GM21529 (cell line): ENCODE data around the gene SPDL1.

ENCODE experiments used
- ATAC-seq: cut with Tn5 transposase; IDR thresholded peaks from one replicate; pipeline ENCODE4 v1.9.1; 2021; ENCODE audit not compliant: unreplicated experiment

SPDL1 gene, protein sequence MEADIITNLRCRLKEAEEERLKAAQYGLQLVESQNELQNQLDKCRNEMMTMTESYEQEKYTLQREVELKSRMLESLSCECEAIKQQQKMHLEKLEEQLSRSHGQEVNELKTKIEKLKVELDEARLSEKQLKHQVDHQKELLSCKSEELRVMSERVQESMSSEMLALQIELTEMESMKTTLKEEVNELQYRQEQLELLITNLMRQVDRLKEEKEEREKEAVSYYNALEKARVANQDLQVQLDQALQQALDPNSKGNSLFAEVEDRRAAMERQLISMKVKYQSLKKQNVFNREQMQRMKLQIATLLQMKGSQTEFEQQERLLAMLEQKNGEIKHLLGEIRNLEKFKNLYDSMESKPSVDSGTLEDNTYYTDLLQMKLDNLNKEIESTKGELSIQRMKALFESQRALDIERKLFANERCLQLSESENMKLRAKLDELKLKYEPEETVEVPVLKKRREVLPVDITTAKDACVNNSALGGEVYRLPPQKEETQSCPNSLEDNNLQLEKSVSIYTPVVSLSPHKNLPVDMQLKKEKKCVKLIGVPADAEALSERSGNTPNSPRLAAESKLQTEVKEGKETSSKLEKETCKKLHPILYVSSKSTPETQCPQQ

GRCh38 chr5:169583424-169584220 is at the start of gene SPDL1:
Gene SPDL1, plus strand, starts transcription at chr5:169583773. Its CDS starts 4,644 bp downstream, at chr5:169588417.
- ATAC-seq, result peak; percentile 90

- ATAC-seq, result no peak
These were observed 49.2 kb upstream of the SPDL1 start for GRCh38 chr5:169534311-169534880.

- no peak for ATAC-seq
These were observed 48.6 kb upstream of the SPDL1 start for GRCh38 chr5:169534939-169535338.

GRCh38 chr5:169538944-169539343 is 44.6 kb upstream of the SPDL1 start:
- no peak for ATAC-seq

DNA sequence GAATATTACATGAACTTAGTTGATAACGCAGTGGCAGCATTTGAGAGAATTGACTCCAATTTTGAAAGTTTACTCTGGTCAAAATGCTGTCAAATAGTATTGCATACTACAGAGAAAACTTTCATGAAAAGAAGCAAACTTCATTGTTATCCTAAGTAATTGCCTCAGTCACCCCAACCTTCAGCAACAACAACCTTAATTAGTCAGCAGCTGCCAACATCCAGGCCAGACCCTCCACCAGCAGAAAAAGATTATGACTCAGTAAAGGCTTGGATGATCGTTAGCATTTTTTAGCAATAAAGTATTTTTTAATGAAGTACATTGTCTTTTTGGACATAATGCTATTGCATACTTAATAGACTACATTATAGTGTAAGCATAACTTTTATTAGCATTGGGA is 40.8 kb upstream of the SPDL1 start:
- no peak for ATAC-seq

GRCh38 chr5:169544264-169544950 is 39.2 kb upstream of the SPDL1 start:
- no peak for ATAC-seq

GRCh38 chr5:169545762-169546161 is 37.8 kb upstream of the SPDL1 start:
- ATAC-seq, result peak; percentile 69

GRCh38 chr5:169546346-169546745 is 37.2 kb upstream of the SPDL1 start:
- ATAC-seq, result no peak

GRCh38 chr5:169547508-169547907 is 36.1 kb upstream of the SPDL1 start:
- no peak for ATAC-seq

GRCh38 chr5:169548315-169548714 is 35.3 kb upstream of the SPDL1 start:
- ATAC-seq, result no peak

DNA sequence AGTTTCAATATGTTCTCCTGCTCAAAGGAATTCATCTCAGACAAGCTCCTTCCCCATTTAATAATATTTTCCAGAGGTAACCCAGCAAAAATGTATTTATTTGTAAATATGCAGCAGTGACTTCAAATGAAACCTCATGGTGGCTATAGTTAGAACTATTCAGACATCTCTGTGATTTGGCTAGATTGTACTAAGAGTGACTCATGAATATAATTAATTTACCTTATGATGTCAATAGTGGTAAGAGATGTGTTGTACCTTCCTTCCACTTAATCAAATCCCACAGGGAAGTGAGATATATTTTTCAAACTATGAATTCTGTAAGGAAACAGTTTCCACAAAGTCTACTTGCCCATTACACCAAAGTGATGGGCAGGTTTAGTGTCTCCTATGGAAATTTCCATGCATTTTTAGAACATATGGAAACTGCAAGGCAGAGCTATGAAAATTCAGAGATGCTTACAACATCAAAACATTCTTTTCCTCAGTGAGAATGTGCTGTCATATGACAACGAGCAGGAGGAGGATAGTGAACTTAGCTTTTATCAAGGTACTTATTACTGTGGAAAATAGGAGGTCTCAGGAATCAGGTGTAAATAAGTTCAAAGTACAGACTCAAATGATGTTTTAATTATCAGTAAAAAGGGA is 34.0 kb upstream of the SPDL1 start:
- no peak for ATAC-seq

DNA sequence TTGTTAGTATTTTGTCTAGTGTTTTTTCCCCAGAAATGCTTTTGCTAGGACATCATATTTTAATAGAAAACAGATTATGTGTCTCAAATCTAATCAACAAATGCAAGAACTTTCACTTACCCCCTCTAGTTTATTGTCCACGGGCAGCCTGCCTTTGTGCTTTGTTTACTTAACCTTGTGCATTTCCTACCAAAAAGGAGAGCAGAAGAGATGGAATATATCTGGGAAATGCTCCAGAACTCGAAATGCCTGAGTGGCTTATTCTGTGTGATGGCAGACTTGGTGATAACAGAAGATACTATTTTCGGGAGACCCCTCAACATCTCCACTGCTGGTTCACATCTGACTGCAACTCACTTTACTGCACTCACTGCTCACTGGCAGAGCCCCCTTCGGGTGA is 33.3 kb upstream of the SPDL1 start:
- ATAC-seq, result no peak

DNA sequence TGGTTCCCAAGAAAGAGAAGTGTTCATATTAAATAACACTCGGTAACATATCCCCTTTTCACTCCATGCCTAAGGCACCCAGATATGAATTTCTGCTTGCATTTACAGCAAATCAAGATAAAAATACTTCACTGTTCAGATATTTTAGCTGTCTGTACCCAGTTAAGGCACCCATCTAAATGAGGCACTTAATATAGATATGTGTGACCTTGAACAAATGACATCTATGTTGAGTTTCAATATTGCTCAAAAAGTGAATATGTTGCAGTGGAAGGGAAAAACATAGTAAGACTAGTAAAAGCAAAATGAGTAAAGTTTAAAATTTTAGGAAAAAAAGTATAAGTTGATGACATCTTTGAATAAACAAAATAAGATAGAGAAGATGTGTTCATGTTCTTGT is 32.4 kb upstream of the SPDL1 start:
- no peak for ATAC-seq

- ATAC-seq, result no peak
These were observed 31.9 kb upstream of the SPDL1 start for GRCh38 chr5:169551696-169552095.

DNA sequence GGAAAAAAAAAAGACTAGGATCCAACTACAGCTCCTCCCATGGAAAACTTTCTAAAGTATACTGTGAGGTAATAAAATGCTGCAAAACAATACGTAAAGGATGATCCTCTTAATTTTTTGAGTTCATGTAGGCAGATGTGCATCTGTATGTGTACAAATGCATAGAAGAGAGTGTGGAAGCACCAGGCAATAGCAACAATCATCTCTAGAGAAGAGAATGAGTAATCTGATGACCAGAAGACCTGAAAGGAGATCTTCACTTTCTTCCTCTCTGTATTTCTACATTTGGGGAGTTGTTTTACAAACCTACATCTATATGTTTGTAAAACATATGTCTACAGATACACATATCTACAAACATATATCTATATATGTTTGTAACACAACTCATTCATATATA is 29.3 kb upstream of the SPDL1 start:
- ATAC-seq, result peak; percentile 72

DNA sequence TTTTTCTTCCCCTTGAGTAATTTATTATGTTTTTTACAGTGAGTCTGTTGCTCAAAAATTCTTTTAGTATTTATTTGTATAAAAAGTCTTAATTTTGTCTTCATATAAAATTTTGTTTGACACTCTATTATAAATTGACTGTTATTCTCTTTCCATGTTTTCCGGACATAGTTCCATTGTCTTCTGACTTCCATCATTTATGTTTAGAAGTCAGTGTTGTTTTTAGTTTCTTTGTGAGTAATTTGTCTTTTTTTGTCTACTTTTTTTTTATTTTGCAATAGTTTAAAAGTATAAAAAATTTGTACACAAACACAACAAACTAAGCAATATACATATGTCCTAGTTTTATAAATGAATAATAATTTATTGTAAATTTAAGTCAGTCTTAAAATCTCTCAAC is 25.7 kb upstream of the SPDL1 start:
- no peak for ATAC-seq

DNA sequence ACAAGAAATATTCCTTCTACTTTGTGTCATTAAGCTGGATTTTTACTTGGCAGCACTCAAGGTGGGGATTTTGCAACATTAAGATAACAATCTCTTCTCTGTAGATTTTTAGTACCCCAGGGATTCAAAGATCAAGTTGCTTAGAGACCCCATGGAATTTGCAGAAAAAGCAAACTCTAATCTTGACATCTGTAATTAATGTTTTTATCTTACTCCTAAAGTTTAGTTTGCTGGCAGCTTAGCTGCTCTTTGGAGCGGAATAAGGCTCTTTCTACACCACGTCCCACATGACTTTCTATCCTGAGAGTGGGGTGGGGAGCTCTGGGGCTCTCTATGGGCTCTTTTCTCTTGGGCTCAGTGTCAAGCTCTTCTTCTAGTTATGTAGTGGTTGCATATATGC is 21.7 kb upstream of the SPDL1 start:
- ATAC-seq, result no peak

GRCh38 chr5:169563369-169563768 is 20.2 kb upstream of the SPDL1 start:
- ATAC-seq, result no peak

DNA sequence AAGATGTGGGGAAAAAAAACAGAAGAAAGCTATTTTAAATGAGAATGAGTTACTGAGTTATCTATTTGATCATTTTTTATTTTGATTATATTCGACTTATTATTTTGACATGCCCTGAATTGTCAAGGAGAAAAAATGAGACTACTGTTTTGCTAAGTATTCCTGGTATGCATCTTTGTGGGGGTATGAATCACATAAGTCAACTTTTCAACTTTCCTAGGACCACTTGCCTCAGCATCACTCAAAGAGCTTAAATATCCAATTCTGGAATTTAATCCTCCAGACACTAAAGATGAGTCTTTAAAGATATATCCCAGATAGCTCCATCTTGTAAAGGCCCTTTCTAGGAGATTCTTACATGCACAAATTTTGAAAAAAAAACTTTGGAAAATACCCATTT is 17.4 kb upstream of the SPDL1 start:
- no peak for ATAC-seq

GRCh38 chr5:169567079-169567478 is 16.5 kb upstream of the SPDL1 start:
- no peak for ATAC-seq
